GM23338 (cell line): ENCODE measurements around the gene ANAPC7. TPM values are rescaled to one million over a fixed set of nuclear protein-coding genes. Genes with fewer than 3 reads are reported as not detected.

Experiments
- ATAC-seq: fragments of 200-7000 bp; cut with Tn5 transposase; 3 replicates; pipeline ENCODE4 v1.9.1; 2020
- DNase-seq: peaks from one replicate; pipeline ENCODE4 v3.0.0-alpha.2; 2015; ENCODE audit warnings: low spot score
- H2AFZ ChIP-seq: fragments of 200-600 bp; sonication (generic); 2 replicates; pipeline ENCODE4 v1.8.0; 2016; ENCODE audit warnings: antibody characterized with exemption, mild to moderate bottlenecking, moderate library complexity
- H3F3A ChIP-seq: fragments of 200-600 bp; sonication (generic); replicated peaks from 2 replicates; pipeline ENCODE4 v1.8.0; 2017; ENCODE audit warnings: antibody characterized with exemption, mixed run types, low read depth
- H3K27ac ChIP-seq: fragments of 200-600 bp; sonication (generic); 2 replicates; pipeline ENCODE4 v1.6.1; 2016; ENCODE audit warnings: low read depth
- H3K27me3 ChIP-seq: fragments of 200-600 bp; sonication (generic); 2 replicates; pipeline ENCODE4 v1.8.0; 2016; ENCODE audit warnings: mild to moderate bottlenecking, mixed run types, moderate library complexity; ENCODE audit not compliant: insufficient read depth
- H3K36me3 ChIP-seq: fragments of 200-600 bp; sonication (generic); 2 replicates; pipeline ENCODE4 v1.8.0; 2016; ENCODE audit warnings: mild to moderate bottlenecking; ENCODE audit not compliant: insufficient read depth
- H3K4me1 ChIP-seq: fragments of 200-600 bp; sonication (generic); 2 replicates; pipeline ENCODE4 v1.8.0; 2016; ENCODE audit warnings: mild to moderate bottlenecking, moderate library complexity; ENCODE audit not compliant: insufficient read depth
- H3K4me2 ChIP-seq: fragments of 200-600 bp; sonication (generic); 2 replicates; pipeline ENCODE4 v1.7.1; 2017; ENCODE audit warnings: mixed run types
- H3K4me3 ChIP-seq: fragments of 200-600 bp; sonication (generic); 2 replicates; pipeline ENCODE4 v1.6.1; 2016; ENCODE audit warnings: mixed run types
- H3K79me2 ChIP-seq: fragments of 200-600 bp; sonication (generic); replicated peaks from 2 replicates; pipeline ENCODE4 v1.8.0; 2017; ENCODE audit warnings: mild to moderate bottlenecking; ENCODE audit not compliant: insufficient read depth
- H3K9me2 ChIP-seq: fragments of 200-600 bp; sonication (generic); 2 replicates; pipeline ENCODE4 v1.8.0; 2017; ENCODE audit not compliant: insufficient read depth
- H4K20me1 ChIP-seq: fragments of 200-600 bp; sonication (generic); replicated peaks from 2 replicates; pipeline ENCODE4 v1.8.0; 2017; ENCODE audit warnings: mild to moderate bottlenecking; ENCODE audit not compliant: insufficient read depth
- H3K27ac Mint-ChIP-seq: 2 replicates; pipeline ENCODE4 v1.8.0; 2020; ENCODE audit warnings: inconsistent platforms, mild to moderate bottlenecking, moderate library complexity, mixed read lengths
- H3K27me3 Mint-ChIP-seq: 3 replicates; pipeline ENCODE4 v1.8.0; 2022; ENCODE audit warnings: low read depth, mild to moderate bottlenecking, moderate library complexity, mixed read lengths, inconsistent platforms; ENCODE audit not compliant: insufficient read depth, poor library complexity
- H3K36me3 Mint-ChIP-seq: 3 replicates; pipeline ENCODE4 v1.8.0; 2021; ENCODE audit warnings: low read depth, mild to moderate bottlenecking, inconsistent platforms, moderate library complexity, mixed read lengths
- H3K4me1 Mint-ChIP-seq: 3 replicates; pipeline ENCODE4 v1.8.0; 2020; ENCODE audit warnings: mild to moderate bottlenecking, inconsistent platforms, mixed read lengths
- H3K4me3 Mint-ChIP-seq: 3 replicates; pipeline ENCODE4 v1.8.0; 2021; ENCODE audit warnings: moderate library complexity, mild to moderate bottlenecking, inconsistent platforms, mixed read lengths
- H3K9me3 Mint-ChIP-seq: 3 replicates; pipeline ENCODE4 v1.8.0; 2020; ENCODE audit warnings: moderate library complexity, mild to moderate bottlenecking, inconsistent platforms, mixed read lengths
- CREB1 ChIP-seq: fragments of 250-450 bp; sonication (Bioruptor Pico); IDR thresholded peaks from 2 replicates; pipeline ENCODE4 v1.5.0; 2020; ENCODE audit warnings: low read depth, mild to moderate bottlenecking, moderate library complexity
- CTCF ChIP-seq, 2 experiments: fragments of 200-600 bp in 1 of 2; sonication (generic) in 1 of 2; conservative IDR thresholded peaks; 2 replicates each; pipeline versions ENCODE4 v1.5.1 to v1.6.1; 2016 to 2017; ENCODE audit warnings: antibody characterized with exemption in 2 of 2, low read depth in 2 of 2, mild to moderate bottlenecking in 2 of 2, moderate library complexity in 1 of 2
- ETS1 ChIP-seq: IDR thresholded peaks from 2 replicates; pipeline ENCODE4 v1.6.1; 2016; ENCODE audit warnings: antibody characterized with exemption
- EZH2 ChIP-seq: fragments of 200-600 bp; sonication (generic); IDR thresholded peaks from one replicate; pipeline ENCODE4 v1.8.0; 2017; ENCODE audit warnings: antibody characterized with exemption, mild to moderate bottlenecking, low read depth; ENCODE audit not compliant: unreplicated experiment
- EZH2phosphoT487 ChIP-seq: fragments of 200-600 bp; sonication (generic); IDR thresholded peaks from one replicate; pipeline ENCODE4 v1.8.1; 2018; ENCODE audit warnings: antibody characterized with exemption; ENCODE audit not compliant: unreplicated experiment
- JUNB ChIP-seq: IDR thresholded peaks from one replicate; pipeline ENCODE4 v1.6.1; 2016; ENCODE audit warnings: antibody characterized with exemption; ENCODE audit not compliant: unreplicated experiment
- NANOG ChIP-seq: IDR thresholded peaks from 2 replicates; pipeline ENCODE4 v1.6.1; 2016; ENCODE audit warnings: antibody characterized with exemption, borderline replicate concordance
- POLR2AphosphoS5 ChIP-seq: IDR thresholded peaks from 2 replicates; pipeline ENCODE4 v1.6.1; 2016; ENCODE audit warnings: antibody characterized with exemption, low read depth
- REST ChIP-seq: IDR thresholded peaks from one replicate; pipeline ENCODE4 v1.6.1; 2018; ENCODE audit warnings: antibody characterized with exemption; ENCODE audit not compliant: unreplicated experiment
- STAT1 ChIP-seq: IDR thresholded peaks from one replicate; pipeline ENCODE4 v1.6.1; 2016; ENCODE audit warnings: antibody characterized with exemption; ENCODE audit not compliant: unreplicated experiment
- ZNF114 ChIP-seq: fragments of 250-450 bp; sonication (Bioruptor Pico); IDR thresholded peaks from 2 replicates; pipeline ENCODE4 v1.5.0; 2020; ENCODE audit warnings: mild to moderate bottlenecking, moderate library complexity
- ZNF331 ChIP-seq: fragments of 250-450 bp; sonication (Bioruptor Pico); IDR thresholded peaks from 2 replicates; pipeline ENCODE4 v1.5.0; 2020; ENCODE audit warnings: low read depth, mild to moderate bottlenecking, moderate library complexity
- ZNF462 ChIP-seq: fragments of 250-450 bp; sonication (Bioruptor Pico); IDR thresholded peaks from 2 replicates; pipeline ENCODE4 v1.5.0; 2020; ENCODE audit warnings: mild to moderate bottlenecking, moderate library complexity
- polyA plus RNA-seq: library from polyadenylated mRNA; unstranded; fragments of >200 nt; fragmentation: Nextera tagmentation; extraction: Ambion mirVana; gene quantifications from 2 replicates; pipeline ENCODE4 v1.2.1, GENCODE V29; 2016
- total RNA-seq: library from RNA; depleted of rRNA; stranded (reverse); fragments of >200 nt; shearing (Covaris generic); gene quantifications from 2 replicates; pipeline ENCODE4 v1.2.3, GENCODE V29; 2014

Gene ANAPC7
- total and polyA plus RNA-seq, 2 experiments from 2014 or later = 71.0 to 99.3 TPM

GRCh38 chr12:110449799-110450497, 46.4 kb upstream of the ANAPC7 start, which contains the start of gene ARPC3:
ARPC3 (minus strand) TSS chr12:110450337; CDS start chr12:110450260, 77 bp downstream.
- H3K27me3 Mint-ChIP-seq = peaks cover 9% of the 10 kb centered on the region
- peaks cover 36% of the 10 kb centered on the region for H3K36me3 Mint-ChIP-seq
- Histone ChIP-seq H3K4me1 (no peaks in the 10 kb centered on the region), H3F3A (peaks cover 8% of the 10 kb centered on the region; the same call in 1 of the 2 replicates), H3K79me2 (peaks cover 31% of the 10 kb centered on the region), H3K4me3 (peak within 1 kb of the TSS; percentile 83), H3K36me3 (peaks cover 24% of the 10 kb centered on the region; the same call in 1 of the 2 replicates), H2AFZ (peak within 1 kb of the TSS; percentile 45; the same call in 1 of the 2 replicates), H3K4me2 (peak within 1 kb of the TSS; percentile 79), H3K27me3 (no peaks in the 10 kb centered on the region), H3K27ac (peak within 1 kb of the TSS; percentile 87), H3K9me2 (no peaks in the 10 kb centered on the region), H4K20me1 (peaks cover 14% of the 10 kb centered on the region; the same call in 1 of the 2 replicates)
- no peaks in the 10 kb centered on the region for H3K9me3 Mint-ChIP-seq
- H3K4me3 Mint-ChIP-seq = peak within 1 kb of the TSS; percentile 97
- ATAC-seq = peak; percentile 96
- DNase-seq = peak; percentile 98
- H3K4me1 Mint-ChIP-seq = peaks cover 5% of the 10 kb centered on the region; the same call in 2 of the 3 replicates
- TF ChIP-seq REST = no peak
- TF ChIP-seq EZH2 = no peak
- no peak for TF ChIP-seq ZNF331 (CRISPR knock-in tag)
- no peak for TF ChIP-seq JUNB
- no peak for TF ChIP-seq NANOG
- peak; percentile 85 for TF ChIP-seq POLR2AphosphoS5
- TF ChIP-seq EZH2phosphoT487 = no peak
- no peak for TF ChIP-seq ZNF114 (CRISPR knock-in tag)
- peak; percentile 74 for TF ChIP-seq ETS1
- TF ChIP-seq STAT1 = no peak
- TF ChIP-seq ZNF462 (CRISPR knock-in tag) = no peak
- TF ChIP-seq CTCF (conservative IDR thresholded peaks at IDR 0.05; ENCODE audit: low read depth in 2 of 2) = peak; percentile 64 to 90
- TF ChIP-seq CREB1 (CRISPR knock-in tag) = peak; percentile 45
- peak within 1 kb of the TSS; percentile 95 for H3K27ac Mint-ChIP-seq
